Measurements from ENCODE around the gene MASP2. TPM values are rescaled to one million over a fixed set of nuclear protein-coding genes. Genes with fewer than 3 reads are reported as not detected.

The MASP2 gene
- 0.15 and 0.82 TPM in 2 replicates for total RNA-seq (2014; rRNA removed; shearing (Covaris generic))

DNA sequence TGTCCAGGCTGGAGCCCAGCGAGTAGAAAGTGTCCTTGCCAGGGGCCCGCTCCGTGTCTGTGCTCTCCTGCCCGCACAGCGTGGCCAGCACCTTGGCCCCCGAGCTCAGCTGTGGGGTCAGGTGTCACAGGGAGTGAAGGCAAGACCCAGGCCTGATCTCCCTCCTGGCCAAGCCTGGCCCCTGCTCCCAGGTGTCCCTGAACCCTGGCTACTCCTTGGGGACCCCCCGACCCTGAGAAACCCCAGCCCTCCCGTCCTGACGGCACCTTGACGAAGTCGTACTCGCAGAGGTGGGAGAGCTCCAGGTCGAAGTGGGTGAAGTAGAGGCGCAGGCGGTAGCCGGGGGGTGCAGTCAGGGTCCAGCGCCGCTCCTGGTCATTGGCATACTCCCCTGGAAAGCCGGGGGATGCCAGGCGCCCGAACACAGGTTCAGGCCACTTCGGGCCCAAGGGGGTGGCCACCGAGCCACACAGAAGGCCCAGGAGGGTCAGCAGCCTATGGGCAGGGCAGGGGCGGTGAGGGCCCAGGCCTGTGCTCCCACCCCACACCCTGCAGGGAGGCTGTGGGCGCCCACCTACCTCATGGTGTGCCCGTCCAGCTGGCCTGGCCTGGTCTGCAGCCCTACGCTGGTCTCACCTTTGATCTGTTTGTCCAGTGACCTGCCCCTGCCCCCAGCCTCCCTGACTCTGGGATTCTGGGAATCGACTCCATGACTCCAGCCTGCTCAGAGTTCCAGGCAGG is at the start of gene MASP2:
TSS of gene MASP2 (minus strand) at position 615 of the 741 bp plus-strand sequence. CDS start at position 583, 32 bp downstream.

DNA sequence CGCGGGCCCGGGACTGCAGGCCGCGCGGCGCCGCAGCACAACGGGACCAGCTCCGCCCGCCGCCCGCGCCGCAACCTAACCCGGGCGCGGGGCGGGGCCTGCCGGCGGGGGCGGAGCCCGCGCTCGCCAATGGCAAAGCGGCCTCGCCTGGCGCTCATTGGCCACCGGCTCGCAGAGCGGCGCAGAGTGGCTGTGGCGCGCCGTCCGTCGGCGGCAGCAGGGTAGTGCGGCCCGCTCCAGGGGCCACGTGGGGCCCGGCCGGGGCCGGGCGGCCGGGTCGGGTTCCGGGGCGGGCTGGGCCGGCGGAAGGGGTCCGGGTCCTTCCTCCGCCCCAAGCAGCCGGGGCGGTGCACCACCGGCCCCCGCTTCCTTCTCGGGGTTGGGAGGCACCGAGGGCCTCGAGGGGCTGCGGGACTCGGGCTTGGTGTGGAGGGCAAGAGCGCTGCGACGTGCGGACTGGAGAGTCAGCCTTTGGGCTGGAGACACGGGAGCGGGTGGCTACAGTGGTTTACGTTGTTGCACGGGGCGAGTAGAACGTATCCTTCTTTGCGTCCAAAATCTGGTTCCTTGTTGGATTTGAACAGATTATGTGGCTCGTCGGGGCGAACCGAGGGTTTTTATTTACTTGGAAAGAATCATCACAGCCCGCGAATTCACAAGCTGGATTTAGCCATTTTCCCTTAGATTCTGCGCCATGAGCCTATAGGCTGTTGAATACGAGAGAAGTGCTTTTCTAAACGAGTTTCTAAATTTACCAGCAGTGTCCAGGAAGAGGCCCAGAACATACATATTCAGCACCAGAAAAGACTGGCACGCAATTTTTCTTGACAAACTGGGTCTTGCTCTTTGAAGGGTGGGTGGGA is 13.2 kb upstream of the MASP2 start, which contains the start of gene SRM:
TSS of gene SRM (minus strand) at position 51 of the 863 bp plus-strand sequence. CDS start 75 bp downstream, outside the sequence.

DNA sequence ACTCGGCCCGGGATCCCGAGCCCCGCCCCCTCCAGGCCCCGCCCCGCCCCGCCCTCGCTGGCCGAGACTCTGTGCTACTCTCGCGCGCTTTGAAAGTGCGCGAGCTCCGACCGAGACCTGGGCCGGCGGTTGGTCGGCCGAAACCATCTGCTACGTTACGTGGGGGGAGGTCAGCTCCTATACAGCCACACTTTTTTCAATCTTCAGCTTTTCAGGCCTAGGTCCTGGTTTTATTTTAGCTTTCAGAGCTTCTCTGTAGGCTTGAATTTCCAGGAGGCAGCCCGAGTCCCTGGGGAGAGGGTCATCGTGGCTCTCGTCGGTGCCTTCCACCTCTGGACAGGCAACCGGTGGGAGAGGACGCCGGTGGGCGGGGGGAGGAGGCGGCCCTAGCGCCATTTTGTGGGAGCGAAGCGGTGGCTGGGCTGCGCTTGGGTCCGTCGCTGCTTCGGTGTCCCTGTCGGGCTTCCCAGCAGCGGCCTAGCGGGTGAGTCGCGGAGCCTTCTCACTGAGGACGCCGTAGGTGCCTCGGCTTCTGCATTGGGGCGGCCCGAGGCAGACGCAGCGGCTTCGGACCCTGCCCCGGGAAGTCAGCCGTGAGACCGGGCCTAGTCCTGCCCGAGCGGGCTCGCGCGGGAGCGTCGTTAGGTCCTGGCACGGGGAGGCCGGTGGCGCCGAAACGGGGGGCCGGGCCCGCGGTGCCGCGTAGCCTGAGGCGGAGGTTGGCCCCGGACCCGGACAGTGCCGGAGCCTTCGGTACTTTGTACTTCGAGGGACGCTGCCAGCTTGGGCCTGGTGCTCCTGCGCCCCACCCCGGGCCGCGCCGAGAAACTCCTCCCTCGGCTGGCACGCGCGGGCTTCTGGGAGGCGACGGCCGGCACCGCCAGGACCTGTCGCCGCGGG is 34.5 kb downstream of the MASP2 start, which contains the start of gene TARDBP:
TSS of gene TARDBP (plus strand) at position 395 of the 900 bp plus-strand sequence. CDS start 1,074 bp downstream, outside the sequence.

Other genes with a start within 250 kb of the MASP2 start
- gene TARDBP, start 34.6 kb downstream of the MASP2 start, total RNA-seq (2014; rRNA removed; shearing (Covaris generic)), result 67.7 and 85.0 TPM in 2 replicates
- gene SRM, start 12.8 kb upstream of the MASP2 start, total RNA-seq (2014; rRNA removed; shearing (Covaris generic)), result 39.3 and 46.0 TPM in 2 replicates
- 76.6 and 93.9 TPM in 2 replicates for gene EXOSC10, start 52.6 kb upstream of the MASP2 start, total RNA-seq (2014; rRNA removed; shearing (Covaris generic))
- 0.08 TPM in 1 of 2 replicates, not detected in the other for gene ANGPTL7, start 142.1 kb upstream of the MASP2 start, total RNA-seq (2014; rRNA removed; shearing (Covaris generic))
- 30.8 and 36.7 TPM in 2 replicates for gene MTOR, start 215.3 kb upstream of the MASP2 start, total RNA-seq (2014; rRNA removed; shearing (Covaris generic))
- gene UBIAD1, start 226.0 kb upstream of the MASP2 start, total RNA-seq (2014; rRNA removed; shearing (Covaris generic)), result 15.2 and 16.3 TPM in 2 replicates

All from A375 (cell line).